GM19397 (cell line): ENCODE results near the gene SUCLG1.

Experiments used
- ATAC-seq: cut with Tn5 transposase; IDR thresholded peaks from one replicate; pipeline ENCODE4 v1.9.1; 2021; ENCODE audit warnings: mild to moderate bottlenecking, moderate library complexity; ENCODE audit not compliant: unreplicated experiment

SUCLG1 gene

GRCh38 chr2:84467389-84467788 is 8.3 kb upstream of the SUCLG1 start:
- no peak for ATAC-seq

GRCh38 chr2:84461310-84461709 is 2.2 kb upstream of the SUCLG1 start:
- no peak for ATAC-seq

DNA sequence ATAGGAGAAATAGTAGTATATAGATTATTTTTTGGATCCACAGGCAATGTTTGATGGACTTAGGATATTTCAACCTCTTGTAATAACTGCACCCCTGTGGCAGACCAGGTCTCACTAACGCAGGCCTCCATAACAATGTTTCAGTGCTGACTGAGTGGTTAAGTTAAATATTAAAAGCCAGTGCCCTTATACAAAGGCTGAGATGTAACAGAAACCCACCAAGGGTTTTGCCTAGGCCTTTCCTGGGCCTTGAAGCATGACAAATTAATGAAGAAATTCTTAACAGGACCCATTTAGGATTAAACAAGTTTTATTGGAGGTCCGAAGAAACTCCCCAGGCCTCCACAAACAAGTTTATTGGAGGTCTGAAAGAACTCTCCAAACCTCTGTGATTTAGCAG is 1.6 kb upstream of the SUCLG1 start:
- no peak for ATAC-seq

DNA sequence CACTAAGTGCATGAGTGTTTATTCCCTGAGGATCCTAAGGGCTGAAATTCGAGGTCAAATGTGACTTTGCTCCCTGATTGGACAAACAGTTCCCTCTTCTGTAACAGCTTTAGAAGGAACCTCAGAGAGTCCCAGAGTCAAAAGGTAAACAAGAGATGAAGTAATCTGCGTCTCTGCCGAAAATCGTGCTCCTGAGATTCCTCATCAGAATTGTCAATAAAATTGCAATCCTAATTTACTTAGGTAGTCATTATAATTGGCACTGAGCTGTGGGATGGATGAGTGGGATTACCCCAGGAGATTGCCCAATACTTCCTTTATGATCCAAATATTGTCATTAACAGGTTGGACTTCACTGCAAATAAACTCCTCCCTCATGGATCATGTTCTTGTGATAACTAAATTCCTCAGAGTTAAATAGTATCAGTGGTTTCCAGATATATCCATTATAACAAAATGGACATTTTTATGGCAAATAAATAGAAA is 907 bp upstream of the SUCLG1 start:
- ATAC-seq, result no peak

- ATAC-seq, result peak; percentile 27
Measured at GRCh38 chr2:84458551-84459017, 496 bp downstream of the SUCLG1 start.

GRCh38 chr2:84457686-84458085 is 1.4 kb downstream of the SUCLG1 start:
- ATAC-seq, result no peak

DNA sequence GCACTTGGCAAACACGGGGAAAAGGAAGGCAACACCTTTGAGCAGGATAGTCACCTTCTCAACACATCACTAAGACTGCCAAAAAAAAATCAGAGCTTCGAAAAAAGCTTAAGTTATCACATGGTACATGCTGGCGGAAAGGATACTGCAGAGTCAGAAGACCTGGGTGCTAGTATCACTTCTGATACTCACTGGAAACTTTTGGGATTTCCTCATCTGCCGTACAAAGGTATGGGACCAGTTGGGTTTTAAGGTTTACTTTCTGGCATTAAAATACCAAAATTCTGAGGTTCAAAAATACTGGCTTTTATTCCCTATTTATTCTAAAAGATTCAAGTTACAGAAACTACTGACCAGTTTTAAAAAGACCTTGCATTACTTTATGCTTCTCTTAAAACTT is 2.9 kb downstream of the SUCLG1 start:
- no peak for ATAC-seq

DNA sequence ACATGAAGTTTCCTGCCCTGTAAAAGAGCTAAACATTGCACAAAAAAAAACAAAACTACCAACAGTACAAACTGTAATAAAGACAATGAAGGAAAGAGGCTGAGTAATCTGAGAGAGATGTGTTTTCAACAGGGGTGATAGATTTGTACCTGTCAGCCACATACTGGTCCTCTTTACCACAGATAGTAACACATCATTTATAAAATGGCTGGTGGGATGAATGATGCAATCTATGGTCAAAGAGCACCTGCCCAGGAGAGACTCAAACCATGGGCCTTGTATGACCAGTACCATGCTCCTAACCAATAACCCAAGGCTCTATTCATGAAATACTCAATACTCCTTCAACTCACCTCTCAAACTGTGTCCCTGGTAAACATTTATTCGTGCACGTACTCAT is 4.5 kb downstream of the SUCLG1 start:
- no peak for ATAC-seq

GRCh38 chr2:84452624-84453023 is 6.5 kb downstream of the SUCLG1 start:
- ATAC-seq, result no peak

DNA sequence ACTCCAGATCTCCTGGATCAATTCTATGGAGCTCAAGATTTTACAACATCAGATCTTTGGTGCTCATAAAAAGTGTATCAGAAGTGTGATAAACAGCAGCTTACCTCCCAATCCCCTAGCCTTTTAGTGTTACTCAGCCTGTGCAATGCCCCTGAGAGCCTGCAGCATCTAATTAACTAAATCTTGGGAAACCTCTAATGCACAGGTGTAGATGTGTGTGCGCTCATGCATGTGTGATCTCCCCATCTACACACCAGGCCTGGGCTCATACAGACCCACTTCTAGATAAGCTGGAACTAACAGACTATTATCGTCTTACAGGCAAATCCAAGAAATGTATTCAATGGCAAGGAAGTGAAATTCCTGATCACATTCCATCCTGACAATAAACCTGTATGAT is 7.5 kb downstream of the SUCLG1 start:
- no peak for ATAC-seq

DNA sequence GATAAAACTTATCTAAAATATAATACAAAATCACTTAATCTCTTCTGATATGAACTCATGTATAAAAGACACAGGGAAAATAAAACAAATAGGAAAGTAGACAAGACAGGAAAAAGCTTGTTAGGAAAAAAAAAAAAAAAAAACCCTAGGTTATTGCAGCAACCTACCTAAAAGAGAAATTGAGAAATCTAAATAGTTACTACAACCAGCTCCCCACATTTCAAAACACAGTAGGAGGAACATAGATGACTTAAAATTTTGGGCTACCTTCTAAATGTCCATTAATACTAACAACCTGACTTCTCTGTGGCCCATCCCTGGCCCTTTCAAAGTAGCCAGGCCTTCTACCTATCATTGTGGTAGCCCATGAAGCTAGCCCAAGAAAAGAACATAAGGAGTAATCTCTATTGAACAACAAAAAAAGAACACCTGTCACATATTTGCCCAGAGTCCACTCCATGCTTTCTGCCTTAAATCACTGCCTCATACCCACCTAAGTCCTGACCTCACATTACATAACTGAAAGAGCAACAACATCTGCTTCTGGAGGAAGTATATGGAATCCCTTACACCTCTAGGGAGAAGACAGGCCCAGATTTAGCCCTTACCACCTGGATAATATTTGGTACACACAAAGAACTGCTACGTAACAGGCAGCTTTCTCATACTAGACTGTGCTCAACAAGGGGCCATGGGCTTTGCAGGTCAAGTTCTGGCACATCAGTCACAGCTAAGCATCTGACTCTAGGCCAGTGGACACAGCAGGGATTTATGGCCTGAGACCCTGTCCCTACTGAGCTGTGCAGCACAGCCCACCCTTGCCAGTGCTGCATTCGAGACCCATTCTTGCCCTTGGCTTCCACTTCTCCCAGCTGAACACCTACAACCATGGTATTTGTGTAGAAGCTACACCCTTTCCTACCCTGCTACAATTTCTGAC is 8.5 kb downstream of the SUCLG1 start:
- ATAC-seq, result no peak

GRCh38 chr2:84449711-84450110 is 9.4 kb downstream of the SUCLG1 start:
- ATAC-seq, result no peak

DNA sequence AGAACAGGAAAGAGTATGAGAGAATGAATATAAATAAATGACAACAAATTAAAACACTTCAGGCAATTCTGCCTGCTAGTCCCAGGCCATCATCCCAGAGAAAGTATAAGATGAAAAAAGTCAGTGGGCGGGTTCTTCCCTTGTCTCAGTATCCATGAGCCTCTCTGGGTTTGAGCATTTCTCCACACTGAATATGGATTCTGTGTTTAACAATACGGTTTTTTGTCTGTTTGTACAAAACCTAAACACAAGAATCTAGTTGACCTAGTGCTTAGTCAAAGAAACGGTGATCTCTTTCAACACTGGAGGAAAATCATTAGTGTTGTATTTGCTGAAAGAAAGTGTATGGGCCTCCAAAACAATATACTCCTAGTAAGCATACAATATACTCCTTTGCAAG is 10.0 kb downstream of the SUCLG1 start:
- ATAC-seq, result no peak

DNA sequence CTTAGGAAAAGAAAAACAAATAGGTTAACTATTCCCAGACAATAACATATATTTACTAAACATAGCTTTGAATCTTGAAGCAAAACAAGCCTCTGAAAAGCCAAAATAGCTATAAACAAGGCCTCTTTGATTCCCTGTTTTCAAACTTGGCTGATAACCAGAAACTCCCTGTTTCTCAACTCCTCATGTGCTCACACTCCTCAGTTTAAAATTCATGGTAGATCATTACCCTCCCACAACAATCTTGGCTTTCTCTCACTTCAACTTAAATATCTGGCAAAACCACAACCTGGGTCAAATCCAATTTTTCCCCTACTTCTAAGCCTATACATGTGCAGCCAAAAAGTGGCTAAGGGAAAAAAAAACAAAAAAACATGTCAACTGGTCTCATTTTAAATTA is 15.6 kb downstream of the SUCLG1 start:
- ATAC-seq, result no peak

GRCh38 chr2:84442888-84443287 is 16.2 kb downstream of the SUCLG1 start:
- no peak for ATAC-seq

DNA sequence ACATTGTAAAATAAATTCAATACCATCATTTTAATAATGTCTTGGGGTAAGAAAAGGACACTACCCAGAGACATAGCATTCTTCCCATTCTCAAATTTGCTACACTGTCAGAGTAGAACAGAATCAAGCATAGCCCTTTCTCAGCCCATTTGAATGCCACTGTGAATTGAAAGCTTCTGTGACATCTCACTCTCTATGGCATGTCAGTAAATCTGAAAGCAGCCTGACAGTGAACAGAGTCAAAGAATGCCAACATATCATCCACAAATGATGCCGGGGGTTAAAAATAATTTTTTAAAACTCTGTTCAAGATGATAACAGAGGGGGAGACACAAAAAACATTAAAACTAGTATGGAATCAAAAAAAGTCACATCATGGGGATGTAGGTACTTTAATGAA is 17.6 kb downstream of the SUCLG1 start:
- no peak for ATAC-seq

DNA sequence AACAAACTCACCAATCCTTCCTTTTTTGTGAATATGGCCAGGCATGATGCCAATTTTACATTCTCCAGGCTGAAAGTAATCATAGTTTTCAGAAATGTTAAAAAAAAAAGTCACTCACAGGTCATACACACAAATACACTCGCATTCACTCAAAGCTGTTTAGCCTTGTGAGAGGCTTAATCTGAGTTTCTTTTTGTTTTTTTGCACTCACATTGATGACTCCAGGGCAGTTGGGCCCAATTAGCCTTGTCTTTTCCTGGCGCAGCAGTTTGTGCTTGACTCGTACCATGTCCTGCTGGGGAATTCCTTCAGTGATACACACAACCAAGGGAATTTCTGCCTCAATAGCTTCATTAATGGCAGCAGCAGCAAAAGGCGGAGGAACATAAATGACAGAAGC is 18.0 kb downstream of the SUCLG1 start:
- no peak for ATAC-seq

- ATAC-seq, result no peak
Measured at GRCh38 chr2:84435345-84436025, 23.6 kb downstream of the SUCLG1 start.

GRCh38 chr2:84429328-84429727 is 29.8 kb downstream of the SUCLG1 start:
- no peak for ATAC-seq

GRCh38 chr2:84427235-84428138 is 31.6 kb downstream of the SUCLG1 start:
- peak; percentile 70 for ATAC-seq

DNA sequence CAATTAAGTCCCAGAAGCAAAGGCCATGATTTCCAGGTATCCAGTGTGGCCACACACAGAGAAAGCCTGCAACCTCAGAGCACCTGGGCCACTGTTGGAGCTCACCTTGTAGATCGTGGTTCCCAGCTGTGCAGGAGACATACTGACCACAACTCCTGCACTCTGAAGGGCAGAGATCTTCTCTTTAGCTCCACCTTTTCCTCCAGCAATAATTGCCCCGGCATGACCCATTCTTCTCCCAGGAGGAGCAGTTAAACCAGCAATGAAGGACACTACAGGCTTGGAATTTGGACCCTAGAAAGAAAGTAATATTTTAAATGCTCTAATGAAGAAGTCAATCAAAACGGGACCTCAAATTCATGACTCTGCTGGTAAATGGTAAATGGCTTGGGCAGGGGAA is 33.8 kb downstream of the SUCLG1 start:
- ATAC-seq, result no peak
